Erythroblast (primary cell): Measurements from ENCODE around the gene CCKAR.

Experiments used
- GATA1 ChIP-seq: IDR thresholded peaks from 2 replicates; pipeline ENCODE4 v1.6.1; 2011; ENCODE audit warnings: low read depth, mild to moderate bottlenecking, control low read depth, low read length, moderate library complexity
- POLR2A ChIP-seq: IDR thresholded peaks from 2 replicates; pipeline ENCODE4 v1.6.1; 2011; ENCODE audit warnings: mild to moderate bottlenecking, low read length

GRCh38 chr4:26476545-26476944 is 13.7 kb downstream of the CCKAR start:
- TF ChIP-seq POLR2A = no peak
- TF ChIP-seq GATA1 = no peak
